Common myeloid progenitor, CD34-positive (primary cell): ENCODE data around the gene ST6GALNAC6. TPM values are rescaled to one million over a fixed set of nuclear protein-coding genes. Genes with fewer than 3 reads are reported as not detected.

Experiments
- CTCF ChIA-PET: fragments of 350-600 bp; sonication (Branson Sonifier 250); formaldehyde crosslinking; loops from one replicate; lab custom pipeline; 2021; ENCODE audit warnings: antibody characterized with exemption; lab: Charles Lee
- POLR2A ChIA-PET: fragments of 350-600 bp; sonication (Branson Sonifier 250); formaldehyde crosslinking; loops from one replicate; lab custom pipeline; 2021; ENCODE audit warnings: antibody characterized with exemption; lab: Charles Lee
- DNase-seq, 3 donors: peaks; one replicate each; pipeline versions ENCODE4 v3.0.0 to v3.0.0-alpha.2; 2013
- H3K27ac ChIP-seq, 2 experiments: 1 replicate in 1 of 2; 2 replicates in 1 of 2; pipeline ENCODE4 v1.7.0; 2013; ENCODE audit warnings: inconsistent platforms in 2 of 2, low read length in 2 of 2, mild to moderate bottlenecking in 2 of 2, low read depth in 1 of 2, moderate library complexity in 1 of 2; ENCODE audit not compliant: severe bottlenecking in 2 of 2, insufficient read depth in 1 of 2, poor library complexity in 1 of 2
- H3K27me3 ChIP-seq, 5 experiments: replicated peaks in 2 of 5; 1 replicate in 3 of 5; 2 replicates in 2 of 5; pipeline versions ENCODE4 v1.6.1 to v1.7.0; 2013; ENCODE audit warnings: low read length in 4 of 5, mild to moderate bottlenecking in 2 of 5, moderate library complexity in 2 of 5, inconsistent platforms in 1 of 5; ENCODE audit not compliant: insufficient read depth in 5 of 5, control insufficient read depth in 4 of 5
- H3K36me3 ChIP-seq, 4 experiments: 1 replicate in 2 of 4; 2 replicates in 2 of 4; pipeline versions ENCODE4 v1.6.1 to v1.7.0; 2013; ENCODE audit warnings: low read length in 3 of 4, control low read depth in 1 of 4, mild to moderate bottlenecking in 1 of 4; ENCODE audit not compliant: control insufficient read depth in 4 of 4, insufficient read depth in 4 of 4
- H3K4me1 ChIP-seq, 4 experiments: 1 replicate in 3 of 4; 2 replicates in 1 of 4; pipeline versions ENCODE4 v1.6.1 to v1.7.1; 2013; ENCODE audit warnings: low read length in 3 of 4, mild to moderate bottlenecking in 3 of 4, control low read depth in 1 of 4, inconsistent platforms in 1 of 4, moderate library complexity in 1 of 4; ENCODE audit not compliant: control insufficient read depth in 4 of 4, insufficient read depth in 4 of 4; ENCODE audit errors: control extremely low read depth in 1 of 4
- H3K4me3 ChIP-seq, 7 experiments: 1 replicate in 4 of 7; 2 replicates in 3 of 7; pipeline versions ENCODE4 v1.5.1 to v1.7.0; 2013; ENCODE audit warnings: mild to moderate bottlenecking in 7 of 7, low read length in 6 of 7, moderate library complexity in 6 of 7, inconsistent platforms in 2 of 7, low read depth in 2 of 7, control low read depth in 1 of 7; ENCODE audit not compliant: insufficient read depth in 4 of 7, control insufficient read depth in 1 of 7; ENCODE audit errors: extremely low read depth in 1 of 7
- H3K9me3 ChIP-seq, 5 experiments: 1 replicate in 4 of 5; 2 replicates in 1 of 5; pipeline versions ENCODE4 v1.6.1 to v1.7.1; 2013; ENCODE audit warnings: low read length in 4 of 5, mild to moderate bottlenecking in 2 of 5, inconsistent platforms in 1 of 5, low read depth in 1 of 5, moderate library complexity in 1 of 5; ENCODE audit not compliant: control insufficient read depth in 4 of 5, insufficient read depth in 2 of 5; ENCODE audit errors: control extremely low read depth in 1 of 5
- WGBS: methylation state at CpG from one replicate; pipeline ENCODE4 v1.1.5; 2013; ENCODE audit not compliant: insufficient coverage; 5-methylcytosine and 5-hydroxymethylcytosine counted together
- polyA plus RNA-seq: library from polyadenylated mRNA; unstranded; fragments of 120-200 nt; gene quantifications from one replicate; pipeline ENCODE4 v1.2.1, GENCODE V29; 2013

The ST6GALNAC6 gene, protein sequence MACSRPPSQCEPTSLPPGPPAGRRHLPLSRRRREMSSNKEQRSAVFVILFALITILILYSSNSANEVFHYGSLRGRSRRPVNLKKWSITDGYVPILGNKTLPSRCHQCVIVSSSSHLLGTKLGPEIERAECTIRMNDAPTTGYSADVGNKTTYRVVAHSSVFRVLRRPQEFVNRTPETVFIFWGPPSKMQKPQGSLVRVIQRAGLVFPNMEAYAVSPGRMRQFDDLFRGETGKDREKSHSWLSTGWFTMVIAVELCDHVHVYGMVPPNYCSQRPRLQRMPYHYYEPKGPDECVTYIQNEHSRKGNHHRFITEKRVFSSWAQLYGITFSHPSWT
- polyA plus RNA-seq: 33.0 TPM

DNA sequence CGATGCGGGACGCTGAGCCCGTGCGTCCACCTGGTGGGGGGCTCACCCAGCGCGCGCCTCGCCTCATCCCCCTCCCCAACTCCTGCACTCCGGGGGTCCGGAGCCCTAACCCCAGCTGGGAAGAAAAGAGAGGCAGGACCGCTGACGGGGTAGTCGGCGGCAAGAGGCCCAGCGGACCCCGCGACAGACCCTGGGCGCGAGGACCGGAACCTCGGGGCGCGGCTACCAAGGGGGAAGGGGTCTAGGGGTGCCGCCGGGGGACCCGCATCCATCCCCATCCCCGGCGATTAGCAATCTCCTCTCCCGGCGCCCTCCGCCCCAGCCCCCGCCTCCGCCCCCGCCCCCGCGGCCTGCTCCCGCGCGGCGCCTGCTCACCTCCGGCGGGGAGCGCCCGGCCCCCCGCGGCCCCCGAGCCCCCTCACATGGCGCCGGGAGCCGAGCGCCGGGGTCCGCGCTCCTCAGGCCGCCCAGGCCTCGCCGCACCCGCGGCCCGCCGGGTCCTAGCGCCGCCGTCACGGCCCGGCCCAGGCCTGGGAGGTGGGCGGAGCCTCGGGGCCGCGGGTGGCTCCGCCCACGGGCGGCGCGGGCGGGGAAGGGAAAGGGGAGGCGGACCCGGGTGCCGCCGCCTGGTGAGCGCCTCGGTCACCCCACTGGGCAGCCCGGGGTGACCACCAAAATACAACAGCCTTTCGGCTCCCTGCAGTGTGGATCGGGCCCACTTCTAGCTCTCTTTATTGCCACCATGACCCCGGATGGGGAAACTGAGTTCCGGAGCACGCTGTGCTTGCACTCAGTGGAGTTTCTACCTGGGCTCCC is at the start of gene ST6GALNAC6:
TSS of gene ST6GALNAC6 (minus strand) at position 476 of the 816 bp plus-strand sequence. CDS start 1,622 bp downstream, outside the sequence.
- H3K9me3 ChIP-seq: peaks cover 0 to 15% (median 6%) of the 10 kb centered on the region in 5 experiments
- H3K4me3 ChIP-seq: peak within 1 kb of the TSS; percentile 67 to 86 (median 79)
- CTCF ChIA-PET: interaction anchor here (1.0 to 2.7 kb wide), 9 partner anchors 10 to 164 kb away, joined by 3 to 15 read pairs (median 5); partner anchors contain the start of genes ST6GALNAC4 and TOR2A
- 0% methylated on average over 44 of the region's 89 CpGs for WGBS
- DNase-seq: peak; percentile 71 to 85 (median 81)
- H3K27me3 ChIP-seq: no peaks in the 10 kb centered on the region
- peaks cover 9 to 27% (median 25%) of the 10 kb centered on the region in 4 experiments for H3K36me3 ChIP-seq
- POLR2A ChIA-PET: interaction anchor here (0.6 to 3.1 kb wide), 4 partner anchors 14 to 150 kb away, joined by 3 to 15 read pairs (median 4); partner anchors contain the start of gene ST6GALNAC4
- H3K27ac ChIP-seq: peak within 1 kb of the TSS in 1 of 2 experiments; percentile 61
- peaks cover 6 to 48% (median 38%) of the 10 kb centered on the region in 4 experiments for H3K4me1 ChIP-seq

DNA sequence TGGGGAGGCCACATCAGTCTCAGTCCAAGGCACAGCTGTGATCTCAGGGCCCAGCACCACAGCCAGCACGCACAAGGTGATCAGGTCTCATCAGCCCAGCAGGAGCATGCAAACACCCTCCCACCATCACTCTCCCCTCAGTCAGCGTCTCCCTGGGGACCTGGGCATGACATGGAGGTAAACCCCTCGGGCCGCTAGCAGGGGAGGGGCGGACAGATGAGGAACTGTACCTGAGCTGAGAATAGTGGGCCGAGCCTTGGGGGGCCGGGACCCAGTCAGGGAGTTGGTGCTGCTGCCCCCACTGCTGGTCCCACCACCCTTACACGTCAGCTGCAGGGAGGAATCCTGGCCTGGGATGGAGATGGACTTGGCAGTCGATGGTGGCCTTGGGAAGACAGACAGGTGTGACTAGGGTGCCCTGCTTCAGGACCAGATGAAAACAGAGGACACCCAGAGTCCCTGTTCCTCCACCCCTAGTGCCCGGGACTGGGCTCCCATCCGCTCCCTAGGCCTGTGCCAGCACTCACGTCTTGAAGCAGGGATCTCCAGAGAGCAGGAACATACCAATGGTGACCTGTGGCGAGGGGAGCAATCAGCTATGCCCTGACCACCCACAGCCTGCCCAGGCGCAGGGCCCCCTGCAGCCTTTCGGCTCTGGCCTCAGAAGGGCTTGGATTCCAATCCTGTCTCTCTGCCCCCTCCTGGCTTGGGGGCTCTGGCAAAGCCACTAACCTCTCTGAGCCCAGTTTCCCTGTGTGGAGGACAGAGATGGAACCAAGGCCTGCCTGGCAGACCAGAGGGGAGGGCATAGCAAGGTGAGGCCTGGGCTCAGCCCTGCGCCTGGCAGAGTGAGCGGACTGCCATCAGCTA is 48.7 kb upstream of the ST6GALNAC6 start:
- H3K4me3 ChIP-seq: no peak overlapping the region
- ChIA-PET POLR2A (no interaction called here), CTCF (interaction anchor here (1.0 to 14.2 kb wide), 2 partner anchors 84 to 133 kb away, joined by 3 to 245 read pairs; no protein-coding TSS in a partner anchor)
- H3K4me1 ChIP-seq: peaks cover 0 to 15% (median 12%) of the 10 kb centered on the region in 4 experiments
- WGBS: 95% methylated on average over 16 of the region's 17 CpGs
- no peak for DNase-seq
- H3K27ac ChIP-seq: no peak overlapping the region
- H3K9me3 ChIP-seq: no peaks in the 10 kb centered on the region
- H3K36me3 ChIP-seq: peaks cover 2 to 17% (median 10%) of the 10 kb centered on the region in 4 experiments
- H3K27me3 ChIP-seq: no peaks in the 10 kb centered on the region

DNA sequence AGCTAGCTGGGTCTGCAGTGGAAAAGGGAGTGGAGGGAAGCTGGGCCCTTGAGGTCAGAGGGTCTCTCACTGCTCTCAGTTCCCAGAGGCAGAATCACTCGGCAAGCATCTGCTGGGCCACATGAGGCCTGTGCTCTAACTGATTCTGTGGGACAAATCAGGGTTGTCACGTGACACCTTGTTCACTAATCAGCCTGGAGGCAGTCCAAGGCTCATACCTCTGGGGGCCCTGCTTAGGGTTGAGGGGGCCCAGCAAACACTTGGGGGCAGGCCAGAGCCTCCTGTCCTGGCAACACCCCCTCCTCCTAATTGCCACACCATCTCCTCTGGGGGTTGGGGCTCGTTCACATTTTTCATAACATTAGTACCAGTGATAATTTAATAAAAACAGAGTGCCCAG is 47.3 kb upstream of the ST6GALNAC6 start:
- DNase-seq: no peak
- H3K36me3 ChIP-seq: peaks cover 2 to 17% (median 10%) of the 10 kb centered on the region in 4 experiments
- peaks cover 0 to 22% (median 16%) of the 10 kb centered on the region in 4 experiments for H3K4me1 ChIP-seq
- H3K27me3 ChIP-seq: no peaks in the 10 kb centered on the region
- H3K4me3 ChIP-seq: no peak overlapping the region
- H3K27ac ChIP-seq: no peak overlapping the region
- CTCF ChIA-PET: interaction anchor here (1.0 to 14.2 kb wide), 4 partner anchors 13 to 171 kb away, joined by 3 to 245 read pairs (median 3); no protein-coding TSS in a partner anchor
- H3K9me3 ChIP-seq: no peaks in the 10 kb centered on the region
- WGBS: 86% methylated on average over 2 of the region's 3 CpGs
- POLR2A ChIA-PET: no interaction called here

DNA sequence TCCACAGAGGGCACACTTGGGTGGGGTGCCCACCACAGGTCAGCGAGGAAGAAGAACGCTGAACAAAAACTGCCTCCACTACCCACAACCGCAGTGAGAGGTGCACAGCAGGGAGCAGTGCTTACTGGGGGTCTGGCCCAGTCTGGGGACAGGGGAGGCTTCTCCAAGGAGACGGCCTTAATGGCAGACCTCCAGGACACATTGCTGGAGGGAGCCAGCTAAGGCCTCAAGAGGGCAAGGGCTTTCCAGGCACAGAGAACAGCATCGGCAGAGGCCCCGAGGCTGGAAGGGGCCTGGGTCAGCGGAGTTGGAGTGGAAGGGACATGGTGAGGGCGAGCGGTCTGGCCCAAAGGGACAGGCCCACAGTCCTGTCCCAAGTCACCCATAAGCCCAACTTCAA is 46.5 kb upstream of the ST6GALNAC6 start:
- peaks cover 2 to 17% (median 10%) of the 10 kb centered on the region in 4 experiments for H3K36me3 ChIP-seq

DNA sequence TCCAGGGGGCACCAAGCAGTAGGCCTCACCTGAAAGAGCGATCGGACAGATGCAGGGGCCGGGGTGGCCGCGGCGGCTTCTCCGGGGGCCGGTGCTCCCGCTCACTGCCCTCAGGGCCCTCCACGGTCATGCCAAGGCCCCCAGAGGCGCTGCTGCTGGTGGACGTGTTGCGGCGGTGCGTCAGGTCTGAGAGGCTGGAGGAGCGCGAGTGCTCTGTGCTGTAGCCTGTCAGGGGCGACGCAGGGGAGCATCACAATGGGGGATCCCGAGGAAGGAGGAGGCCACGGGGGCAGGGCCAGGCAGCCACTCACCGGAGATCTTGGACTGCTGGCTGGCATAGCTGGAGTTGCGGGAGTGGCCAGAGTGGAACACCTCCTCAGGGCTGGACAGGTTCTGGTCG is 45.9 kb upstream of the ST6GALNAC6 start:
- ChIA-PET POLR2A (no interaction called here), CTCF (interaction anchor here (1.1 to 14.2 kb wide), 4 partner anchors 10 to 172 kb away, joined by 3 to 245 read pairs (median 26); no protein-coding TSS in a partner anchor)
- H3K36me3 ChIP-seq: peaks cover 2 to 17% (median 10%) of the 10 kb centered on the region in 4 experiments
- DNase-seq: no peak
- H3K27me3 ChIP-seq: no peaks in the 10 kb centered on the region
- WGBS: 96% methylated on average over 21 of the region's 24 CpGs
- H3K4me1 ChIP-seq: peaks cover 0 to 22% (median 16%) of the 10 kb centered on the region in 4 experiments
- no peaks in the 10 kb centered on the region for H3K9me3 ChIP-seq
- H3K27ac ChIP-seq: no peak overlapping the region
- H3K4me3 ChIP-seq: no peak overlapping the region

More for the DNA sequence above, 46.5 kb upstream of the ST6GALNAC6 start:
- DNase-seq: no peak
- Histone ChIP-seq H3K27ac (no peak overlapping the region), H3K4me1 (peaks cover 0 to 22% (median 16%) of the 10 kb centered on the region in 4 experiments), H3K9me3 (no peaks in the 10 kb centered on the region), H3K27me3 (no peaks in the 10 kb centered on the region), H3K4me3 (no peak overlapping the region)
- WGBS: 100% methylated on average over 6 of the region's 9 CpGs
- CTCF ChIA-PET: interaction anchor here (1.0 to 14.2 kb wide), 4 partner anchors 10 to 172 kb away, joined by 3 to 245 read pairs (median 26); no protein-coding TSS in a partner anchor
- POLR2A ChIA-PET: no interaction called here
